ENCODE results near the gene PGA5.

Gene PGA5

GRCh38 chr11:61264371-61264770, 23.4 kb downstream of the PGA5 start:
- DNase-seq (ENCODE audit: extremely low spot score), result no peak
- ChIA-PET CTCF (interaction anchor here (1.0 kb wide), 1 partner anchor 10 kb away, joined by 3 read pairs; no protein-coding TSS in a partner anchor), POLR2A (no interaction called here)
- TF ChIP-seq LEF1 (IDR thresholded peaks at IDR 0.05; ENCODE audit: borderline replicate concordance) (no peak), CTBP1 (IDR thresholded peaks at IDR 0.05; ENCODE audit: borderline replicate concordance) (no peak), BHLHE40 (IDR thresholded peaks at IDR 0.05; ENCODE audit: borderline replicate concordance) (no peak), ARNT (IDR thresholded peaks at IDR 0.05) (no peak), PKNOX1 (IDR thresholded peaks at IDR 0.05) (no peak), SUZ12 (IDR thresholded peaks at IDR 0.05) (no peak), SP1 (IDR thresholded peaks at IDR 0.05) (no peak), L3MBTL2 (conservative IDR thresholded peaks at IDR 0.05) (no peak)

GRCh38 chr11:61264795-61265194, 23.8 kb downstream of the PGA5 start:
- CTCF ChIA-PET, result interaction anchor here (1.0 kb wide), 1 partner anchor 10 kb away, joined by 3 read pairs; no protein-coding TSS in a partner anchor
- TF ChIP-seq ZNF384 (IDR thresholded peaks at IDR 0.05) (no peak), BHLHE40 (IDR thresholded peaks at IDR 0.05; ENCODE audit: borderline replicate concordance) (no peak), TARDBP (IDR thresholded peaks at IDR 0.05) (no peak), SUZ12 (IDR thresholded peaks at IDR 0.05) (no peak), HDGF (IDR thresholded peaks at IDR 0.05; ENCODE audit: borderline replicate concordance) (no peak), NFRKB (IDR thresholded peaks at IDR 0.05) (no peak), FOXA1 (IDR thresholded peaks at IDR 0.05) (no peak), PKNOX1 (IDR thresholded peaks at IDR 0.05) (no peak), ARNT (IDR thresholded peaks at IDR 0.05) (no peak), CTBP1 (IDR thresholded peaks at IDR 0.05; ENCODE audit: borderline replicate concordance) (no peak), LEF1 (IDR thresholded peaks at IDR 0.05; ENCODE audit: borderline replicate concordance) (no peak), SP1 (IDR thresholded peaks at IDR 0.05) (no peak), FOXK2 (IDR thresholded peaks at IDR 0.05) (no peak)
- DNase-seq (ENCODE audit: extremely low spot score), result no peak
- POLR2A ChIA-PET, result no interaction called here

GRCh38 chr11:61265357-61265756, 24.4 kb downstream of the PGA5 start:
- TF ChIP-seq PKNOX1 (IDR thresholded peaks at IDR 0.05) (no peak), TARDBP (IDR thresholded peaks at IDR 0.05) (no peak), ELF4 (IDR thresholded peaks at IDR 0.05) (no peak), NFRKB (IDR thresholded peaks at IDR 0.05) (no peak), BHLHE40 (IDR thresholded peaks at IDR 0.05; ENCODE audit: borderline replicate concordance) (no peak)
- POLR2A ChIA-PET, result no interaction called here
- CTCF ChIA-PET, result no interaction called here
- no peak for DNase-seq (ENCODE audit: extremely low spot score)

- CTCF ChIA-PET, result no interaction called here
- no peak for DNase-seq (ENCODE audit: extremely low spot score)
- POLR2A ChIA-PET, result no interaction called here
- no peak for TF ChIP-seq FOXM1 (IDR thresholded peaks at IDR 0.05; ENCODE audit: borderline replicate concordance)
- no peak for TF ChIP-seq BHLHE40 (IDR thresholded peaks at IDR 0.05; ENCODE audit: borderline replicate concordance)
- TF ChIP-seq CTBP1 (IDR thresholded peaks at IDR 0.05; ENCODE audit: borderline replicate concordance), result no peak
- no peak for TF ChIP-seq FOXK2 (IDR thresholded peaks at IDR 0.05)
- TF ChIP-seq SP1 (IDR thresholded peaks at IDR 0.05), result no peak
- no peak for TF ChIP-seq SUZ12 (IDR thresholded peaks at IDR 0.05)
- TF ChIP-seq HDGF (IDR thresholded peaks at IDR 0.05; ENCODE audit: borderline replicate concordance), result no peak
- TF ChIP-seq ZNF384 (IDR thresholded peaks at IDR 0.05), result no peak
- no peak for TF ChIP-seq L3MBTL2 (conservative IDR thresholded peaks at IDR 0.05)
- TF ChIP-seq ELF4 (IDR thresholded peaks at IDR 0.05), result no peak
- no peak for TF ChIP-seq NFRKB (IDR thresholded peaks at IDR 0.05)
- no peak for TF ChIP-seq LEF1 (IDR thresholded peaks at IDR 0.05; ENCODE audit: borderline replicate concordance)
- TF ChIP-seq FOXA1 (IDR thresholded peaks at IDR 0.05), result no peak
- no peak for TF ChIP-seq TARDBP (IDR thresholded peaks at IDR 0.05)
- no peak for TF ChIP-seq PKNOX1 (IDR thresholded peaks at IDR 0.05)
- no peak for TF ChIP-seq ARNT (IDR thresholded peaks at IDR 0.05)
Measured at GRCh38 chr11:61266602-61267001, 25.6 kb downstream of the PGA5 start.

GRCh38 chr11:61267437-61267841, 26.5 kb downstream of the PGA5 start:
- ChIA-PET CTCF (no interaction called here), POLR2A (no interaction called here)

More at GRCh38 chr11:61267437-61267841, 26.5 kb downstream of the PGA5 start:
- TF ChIP-seq HDGF (IDR thresholded peaks at IDR 0.05; ENCODE audit: borderline replicate concordance), result no peak
- no peak for TF ChIP-seq SP1 (IDR thresholded peaks at IDR 0.05)
- no peak for TF ChIP-seq ELF4 (IDR thresholded peaks at IDR 0.05)
- no peak for TF ChIP-seq SUZ12 (IDR thresholded peaks at IDR 0.05)
- TF ChIP-seq TARDBP (IDR thresholded peaks at IDR 0.05), result no peak
- TF ChIP-seq LEF1 (IDR thresholded peaks at IDR 0.05; ENCODE audit: borderline replicate concordance), result no peak
- TF ChIP-seq BHLHE40 (IDR thresholded peaks at IDR 0.05; ENCODE audit: borderline replicate concordance), result no peak
- no peak for TF ChIP-seq PKNOX1 (IDR thresholded peaks at IDR 0.05)
- no peak for TF ChIP-seq FOXA1 (IDR thresholded peaks at IDR 0.05)
- no peak for TF ChIP-seq ARNT (IDR thresholded peaks at IDR 0.05)
- TF ChIP-seq CTBP1 (IDR thresholded peaks at IDR 0.05; ENCODE audit: borderline replicate concordance), result no peak
- no peak for TF ChIP-seq NFRKB (IDR thresholded peaks at IDR 0.05)
- no peak for TF ChIP-seq ZNF384 (IDR thresholded peaks at IDR 0.05)
- DNase-seq (ENCODE audit: extremely low spot score), result no peak

All from HEK293T (cell line).